Gastroesophageal sphincter (tissue), 4 donors: ENCODE results near the gene HEPHL1. TPM values are rescaled to one million over a fixed set of nuclear protein-coding genes. Genes with fewer than 3 reads are reported as not detected.

Experiments used
- ATAC-seq: fragments of 150-250 bp; one replicate; pipeline ENCODE4 v1.9.1; 2016; ENCODE audit warnings: mild to moderate bottlenecking, moderate library complexity
- H3K27ac ChIP-seq, 4 donors: fragments of 200-600 bp; sonication (generic) in 3 of 4; 1 replicate in 3 of 4; 2 replicates in 1 of 4; pipeline ENCODE4 v1.5.1; 2016 to 2019
- H3K27me3 ChIP-seq: fragments of 200-600 bp; sonication (generic); one replicate; pipeline ENCODE4 v1.5.1; 2019
- H3K36me3 ChIP-seq, 2 donors: fragments of 200-600 bp; sonication (generic); one replicate each; pipeline ENCODE4 v1.5.1; 2019; ENCODE audit warnings: control low read depth in 1 of 2
- H3K4me1 ChIP-seq, 3 donors: fragments of 200-600 bp; sonication (generic); 1 replicate in 2 of 3; 2 replicates in 1 of 3; pipeline ENCODE4 v1.5.1; 2016 to 2019; ENCODE audit warnings: control low read depth in 2 of 3
- H3K4me3 ChIP-seq, 2 donors: fragments of 200-600 bp; sonication (generic); one replicate each; pipeline ENCODE4 v1.5.1; 2019; ENCODE audit warnings: mild to moderate bottlenecking in 1 of 2, moderate library complexity in 1 of 2
- H3K9me3 ChIP-seq, 3 donors: fragments of 200-600 bp; sonication (generic); one replicate each; pipeline ENCODE4 v1.5.1; 2017 to 2019; ENCODE audit warnings: control low read depth in 2 of 3
- CTCF ChIP-seq, 4 experiments: fragments of 200-600 bp in 2 of 4; fragments of 450-650 bp in 2 of 4; sonication (generic) in 1 of 4; IDR thresholded peaks; one replicate each; pipeline ENCODE4 v1.5.1; 2017 to 2019; ENCODE audit warnings: antibody characterized with exemption in 4 of 4, mild to moderate bottlenecking in 2 of 4, moderate library complexity in 2 of 4
- EP300 ChIP-seq: sonication (generic); formaldehyde crosslinking; IDR thresholded peaks from one replicate; pipeline ENCODE4 v1.6.1; 2017; ENCODE audit warnings: antibody characterized with exemption, mild to moderate bottlenecking
- POLR2A ChIP-seq, 2 donors: fragments of 450-650 bp; IDR thresholded peaks; one replicate each; pipeline ENCODE4 v1.6.1; 2017; ENCODE audit warnings: antibody characterized with exemption in 2 of 2, mild to moderate bottlenecking in 2 of 2, moderate library complexity in 1 of 2
- POLR2AphosphoS5 ChIP-seq: sonication (generic); formaldehyde crosslinking; IDR thresholded peaks from one replicate; pipeline ENCODE4 v1.6.1; 2017; ENCODE audit warnings: antibody characterized with exemption
- WGBS, 2 donors: methylation state at CpG; one replicate each; pipeline ENCODE4 v1.1.5; 2018; ENCODE audit warnings: low coverage in 1 of 2; 5-methylcytosine and 5-hydroxymethylcytosine counted together
- total RNA-seq, 4 donors: library from RNA; depleted of rRNA; stranded (reverse); fragments of >200 nt; gene quantifications; one replicate each; pipeline ENCODE4 v1.1.0, GENCODE V29; 2016

HEPHL1 gene
- total RNA-seq, 4 donors from 2014 or later = 0.16 to 0.67 TPM; not detected in 2

DNA sequence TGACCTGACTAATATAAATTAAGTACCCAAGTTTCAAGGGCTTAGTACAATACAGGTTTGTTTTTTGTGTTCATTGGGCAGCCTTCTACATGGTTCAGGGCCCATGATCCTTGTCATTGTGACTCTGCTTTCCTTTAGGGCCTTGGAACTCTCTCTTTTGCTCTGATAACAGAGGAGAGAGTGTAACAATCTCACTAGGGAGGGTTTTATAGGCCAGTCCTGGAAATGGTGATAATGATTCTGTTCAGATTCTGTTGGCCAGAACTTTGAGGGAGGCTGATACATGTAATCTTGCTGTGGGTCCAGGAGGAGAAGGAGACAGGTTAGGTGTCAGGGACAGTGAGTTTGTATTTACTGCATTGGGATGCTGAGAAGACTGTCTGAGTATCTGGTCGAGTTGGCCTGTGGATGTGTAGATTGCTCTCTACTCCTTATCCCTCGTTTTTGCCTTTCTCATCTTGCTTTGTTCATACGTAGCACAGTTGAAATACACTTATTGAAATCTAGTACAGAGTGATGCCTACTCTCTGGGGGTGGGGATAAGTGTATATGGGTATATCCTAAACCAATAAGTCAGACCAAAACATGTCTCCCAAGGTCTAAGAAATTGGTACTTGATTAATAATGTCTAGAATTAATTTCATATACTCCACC, 37.5 kb upstream of the HEPHL1 start:
- H3K4me3 ChIP-seq = no peak overlapping the region
- no peak for ATAC-seq
- H3K27me3 ChIP-seq = no peaks in the 10 kb centered on the region
- H3K4me1 ChIP-seq = peaks cover 0 to 23% (median 2%) of the 10 kb centered on the region in 3 donors
- TF ChIP-seq EP300 (no peak), CTCF (IDR thresholded peaks at IDR 0.05) (no peak), POLR2A (IDR thresholded peaks at IDR 0.05) (no peak), POLR2AphosphoS5 (no peak)
- 30% methylated on average over 3 of the region's 3 CpGs; no CpG with 5 or more reads in 1 of the 2 donors for WGBS, 2 donors
- H3K9me3 ChIP-seq = peaks cover 0 to 9% (median 0%) of the 10 kb centered on the region in 3 donors
- no peak overlapping the region for H3K27ac ChIP-seq
- H3K36me3 ChIP-seq = no peaks in the 10 kb centered on the region

- Histone ChIP-seq H3K27me3 (no peaks in the 10 kb centered on the region), H3K4me1 (peaks cover 0 to 23% (median 2%) of the 10 kb centered on the region in 3 donors), H3K36me3 (no peaks in the 10 kb centered on the region), H3K4me3 (no peak overlapping the region), H3K9me3 (peaks cover 0 to 4% (median 0%) of the 10 kb centered on the region in 3 donors), H3K27ac (no peak overlapping the region)
- TF ChIP-seq CTCF (IDR thresholded peaks at IDR 0.05) (no peak), POLR2A (IDR thresholded peaks at IDR 0.05) (no peak), EP300 (no peak), POLR2AphosphoS5 (no peak)
- WGBS, 2 donors = 70 to 75% methylated on average over 1 of the region's 1 CpG
- no peak for ATAC-seq
Measured at GRCh38 chr11:93984196-93984567, 37.0 kb upstream of the HEPHL1 start.

- ATAC-seq = no peak
Measured at GRCh38 chr11:93984936-93985335, 36.2 kb upstream of the HEPHL1 start.

DNA sequence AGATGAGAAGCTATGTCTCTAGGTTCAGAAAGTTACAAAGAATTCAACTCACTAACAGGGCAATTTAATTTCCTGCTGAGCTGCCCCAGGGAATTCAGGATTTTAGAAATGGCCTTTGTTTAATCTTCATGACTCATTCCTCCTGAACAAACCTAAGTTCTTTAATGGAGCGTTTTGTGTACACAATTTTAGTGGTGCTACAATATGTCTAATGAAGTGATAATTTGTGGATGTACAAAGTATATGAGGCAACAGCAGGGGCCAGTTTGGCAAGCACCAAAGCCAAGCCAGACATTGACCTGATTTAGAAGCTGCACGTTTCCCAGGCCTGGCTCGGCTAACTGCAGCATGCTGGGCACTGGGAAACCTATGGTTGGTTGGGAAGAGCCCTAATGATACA, 34.4 kb upstream of the HEPHL1 start:
- Histone ChIP-seq H3K36me3 (no peaks in the 10 kb centered on the region), H3K9me3 (no peaks in the 10 kb centered on the region), H3K4me1 (peaks cover 0 to 23% (median 2%) of the 10 kb centered on the region in 3 donors), H3K4me3 (no peak overlapping the region), H3K27me3 (no peaks in the 10 kb centered on the region), H3K27ac (no peak overlapping the region)
- TF ChIP-seq POLR2A (IDR thresholded peaks at IDR 0.05) (no peak), CTCF (IDR thresholded peaks at IDR 0.05) (no peak), EP300 (no peak), POLR2AphosphoS5 (no peak)
- no peak for ATAC-seq
- WGBS, 2 donors = 22 to 48% methylated on average over 3 of the region's 3 CpGs

More at GRCh38 chr11:93984936-93985335, 36.2 kb upstream of the HEPHL1 start:
- 38 to 43% methylated on average over 2 of the region's 2 CpGs for WGBS, 2 donors
- H3K4me3 ChIP-seq = no peak overlapping the region
- no peaks in the 10 kb centered on the region for H3K27me3 ChIP-seq
- H3K4me1 ChIP-seq = peaks cover 0 to 23% (median 2%) of the 10 kb centered on the region in 3 donors
- TF ChIP-seq POLR2A (IDR thresholded peaks at IDR 0.05) (no peak), POLR2AphosphoS5 (no peak), EP300 (no peak), CTCF (IDR thresholded peaks at IDR 0.05) (no peak)
- H3K27ac ChIP-seq = no peak overlapping the region
- H3K36me3 ChIP-seq = no peaks in the 10 kb centered on the region
- H3K9me3 ChIP-seq = no peaks in the 10 kb centered on the region

DNA sequence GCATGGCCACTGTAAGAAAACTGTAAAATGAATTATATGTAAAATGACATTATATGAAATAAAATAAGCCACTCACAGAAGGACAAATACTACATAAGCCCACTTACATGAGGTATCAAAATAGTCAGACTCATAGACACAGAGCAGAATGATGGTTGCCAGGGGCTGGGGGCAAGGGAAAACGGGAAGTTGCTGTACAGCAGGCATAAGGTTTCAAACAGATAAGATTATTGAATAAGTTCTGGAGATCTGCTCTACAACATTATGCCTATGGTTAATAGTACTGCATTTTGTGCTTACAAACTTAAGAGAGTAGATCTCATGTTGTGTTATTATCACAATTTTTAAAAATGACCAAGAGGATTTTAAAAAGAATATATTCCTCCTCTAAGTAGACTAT, 32.7 kb upstream of the HEPHL1 start:
- TF ChIP-seq POLR2AphosphoS5 (no peak), CTCF (IDR thresholded peaks at IDR 0.05) (no peak), POLR2A (IDR thresholded peaks at IDR 0.05) (no peak), EP300 (no peak)
- Histone ChIP-seq H3K4me1 (peaks cover 0 to 23% (median 2%) of the 10 kb centered on the region in 3 donors), H3K27me3 (no peaks in the 10 kb centered on the region), H3K9me3 (peaks cover 0 to 14% (median 3%) of the 10 kb centered on the region in 3 donors), H3K4me3 (no peak overlapping the region), H3K27ac (no peak overlapping the region), H3K36me3 (no peaks in the 10 kb centered on the region)
- no peak for ATAC-seq
- whole genome bisulfite sequencing, 2 donors = 56 to 67% methylated on average over 1 of the region's 1 CpG
